ENCODE results near the gene PLK5.

- TF ChIP-seq CSDC2 (CRISPR knock-in tag; IDR thresholded peaks at IDR 0.05) (no peak), ARNTL (CRISPR knock-in tag; IDR thresholded peaks at IDR 0.05; ENCODE audit: borderline replicate concordance, low read depth) (no peak), ZNF565 (CRISPR knock-in tag; conservative IDR thresholded peaks at IDR 0.05; ENCODE audit: low read depth) (no peak), ISL1 (CRISPR knock-in tag; IDR thresholded peaks at IDR 0.05) (no peak), CREB5 (CRISPR knock-in tag; IDR thresholded peaks at IDR 0.05; ENCODE audit: low read depth) (no peak), ZNF8 (CRISPR knock-in tag; IDR thresholded peaks at IDR 0.05) (no peak), PATZ1 (CRISPR knock-in tag; IDR thresholded peaks at IDR 0.05; ENCODE audit: borderline replicate concordance) (no peak), ZFP30 (CRISPR knock-in tag; IDR thresholded peaks at IDR 0.05) (no peak), CSRNP3 (CRISPR knock-in tag; IDR thresholded peaks at IDR 0.05) (no peak)
Measured at GRCh38 chr19:1528596-1529429, 4.9 kb downstream of the PLK5 start.

Data from SK-N-SH treated with all-trans-retinoic acid at 6 μM for 48 hours (cell line).